ENCODE results near the gene NCR3LG1.

The NCR3LG1 gene, protein sequence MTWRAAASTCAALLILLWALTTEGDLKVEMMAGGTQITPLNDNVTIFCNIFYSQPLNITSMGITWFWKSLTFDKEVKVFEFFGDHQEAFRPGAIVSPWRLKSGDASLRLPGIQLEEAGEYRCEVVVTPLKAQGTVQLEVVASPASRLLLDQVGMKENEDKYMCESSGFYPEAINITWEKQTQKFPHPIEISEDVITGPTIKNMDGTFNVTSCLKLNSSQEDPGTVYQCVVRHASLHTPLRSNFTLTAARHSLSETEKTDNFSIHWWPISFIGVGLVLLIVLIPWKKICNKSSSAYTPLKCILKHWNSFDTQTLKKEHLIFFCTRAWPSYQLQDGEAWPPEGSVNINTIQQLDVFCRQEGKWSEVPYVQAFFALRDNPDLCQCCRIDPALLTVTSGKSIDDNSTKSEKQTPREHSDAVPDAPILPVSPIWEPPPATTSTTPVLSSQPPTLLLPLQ

DNA sequence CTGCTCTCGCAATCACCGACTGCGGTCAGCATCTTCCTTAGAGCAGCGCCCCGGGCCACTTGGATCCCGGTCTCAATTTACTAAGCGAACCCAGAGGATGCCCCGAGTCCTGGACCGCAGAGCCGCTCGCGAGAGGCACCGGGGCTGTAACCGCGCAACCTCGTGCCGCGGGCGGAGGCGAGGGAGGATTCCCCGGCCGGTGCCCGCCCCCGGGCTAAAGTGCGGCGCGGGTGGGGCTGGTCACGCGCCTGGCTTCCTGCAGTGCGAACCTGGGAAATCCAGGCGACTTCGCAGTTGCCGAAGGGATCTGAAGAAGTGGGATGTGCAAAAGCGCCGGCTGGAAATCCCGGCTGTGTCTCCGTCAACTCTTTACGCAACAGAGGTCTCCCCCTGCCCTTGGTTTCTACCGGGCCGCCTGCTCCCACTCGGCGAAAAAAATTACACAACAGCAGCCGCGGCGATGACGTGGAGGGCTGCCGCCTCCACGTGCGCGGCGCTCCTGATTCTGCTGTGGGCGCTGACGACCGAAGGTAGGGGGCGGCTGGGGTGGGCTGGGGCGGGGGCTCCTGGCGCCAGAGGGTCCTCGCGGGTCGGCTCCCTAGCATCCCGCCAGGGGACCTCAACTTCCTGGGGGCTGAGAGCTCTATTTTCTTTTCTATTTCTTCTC lies at the start of gene NCR3LG1:
Gene NCR3LG1 (plus strand): TSS at position 291 of the 667 bp plus-strand sequence. CDS start 170 bp downstream, at position 461.
- peak; percentile 43 for DNase-seq (ENCODE audit: low spot score)

DNA sequence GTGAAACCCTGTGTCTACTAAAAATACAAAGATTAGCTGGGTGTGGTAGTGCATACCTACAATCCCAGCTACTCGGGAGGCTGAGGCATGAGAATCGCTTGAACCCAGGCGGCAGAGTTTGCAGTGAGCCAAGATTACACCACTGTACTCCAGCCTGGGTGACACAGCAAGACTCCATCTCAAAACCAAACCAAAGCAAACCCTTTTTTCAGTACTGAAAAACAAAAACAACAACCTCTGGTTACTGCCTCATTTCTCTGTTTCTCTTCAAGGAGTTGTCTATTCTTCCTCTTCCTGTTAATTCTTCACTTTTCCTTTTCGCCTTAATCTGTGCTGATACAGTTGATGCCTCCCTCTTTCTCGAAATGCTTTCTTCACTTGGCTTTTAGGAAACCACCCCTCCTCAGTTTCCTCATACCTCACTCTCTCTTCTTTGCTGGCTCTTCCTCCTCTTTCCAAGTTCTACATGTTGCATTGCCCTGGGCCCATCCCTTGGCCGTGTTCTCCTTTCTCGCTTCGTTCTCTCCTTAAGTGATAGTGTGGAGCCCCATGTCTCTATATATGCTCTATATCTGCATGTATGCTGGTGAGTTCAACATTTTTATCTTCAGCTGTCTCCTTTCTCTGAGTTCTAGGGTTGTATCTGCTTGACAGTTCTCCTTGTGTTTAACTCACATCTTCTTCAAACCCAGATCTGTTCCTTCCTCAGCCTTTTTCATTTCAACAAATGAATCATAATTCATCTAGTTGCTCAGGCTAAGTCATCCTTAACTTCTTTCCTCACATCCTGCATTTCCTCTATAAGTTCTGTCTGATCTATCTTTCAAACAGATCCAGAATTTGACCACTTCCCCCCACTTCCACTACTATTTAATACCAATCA lies 38.0 kb upstream of the NCR3LG1 start:
- no peak for DNase-seq (ENCODE audit: low spot score)

DNA sequence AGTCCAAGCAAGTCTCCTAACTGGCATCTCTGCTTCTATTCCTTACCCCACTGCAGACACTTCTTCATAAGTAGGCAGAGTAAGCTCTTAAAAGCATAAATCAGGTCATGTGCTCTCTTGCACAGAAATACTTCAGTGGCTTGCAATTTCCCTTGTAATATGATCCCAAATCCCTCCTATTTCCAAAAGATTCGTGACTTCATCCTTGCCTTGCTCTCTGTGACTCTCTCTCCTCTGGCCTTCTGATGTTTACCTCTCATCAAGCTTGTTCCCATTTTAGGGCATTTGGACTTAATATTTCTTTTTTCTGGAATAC lies 37.4 kb upstream of the NCR3LG1 start:
- no peak for DNase-seq (ENCODE audit: low spot score)

DNA sequence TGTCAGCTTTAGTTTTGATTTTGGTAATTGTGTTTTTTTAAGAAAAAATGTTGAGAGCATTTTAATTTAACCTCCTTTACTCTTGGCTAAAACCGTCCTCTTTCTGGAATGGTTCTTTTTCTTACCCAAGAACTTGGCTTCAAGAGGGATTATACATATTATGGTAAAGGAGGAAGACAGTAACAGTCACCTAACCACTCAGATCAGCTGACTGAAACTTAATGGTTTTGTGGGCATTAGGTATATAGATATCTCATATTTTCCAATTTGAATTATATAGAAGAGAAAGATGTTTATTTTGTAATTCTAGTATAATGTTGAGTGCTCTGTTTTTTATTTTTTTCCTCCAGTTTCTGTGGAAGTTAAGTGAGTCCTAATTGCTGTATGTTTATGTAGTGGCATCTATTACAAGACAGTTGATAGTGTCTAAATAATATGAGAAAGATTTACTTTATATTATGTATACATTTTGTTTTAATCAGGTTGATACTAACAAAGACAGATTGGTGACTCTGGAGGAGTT lies 36.6 kb upstream of the NCR3LG1 start:
- DNase-seq (ENCODE audit: low spot score): no peak

DNA sequence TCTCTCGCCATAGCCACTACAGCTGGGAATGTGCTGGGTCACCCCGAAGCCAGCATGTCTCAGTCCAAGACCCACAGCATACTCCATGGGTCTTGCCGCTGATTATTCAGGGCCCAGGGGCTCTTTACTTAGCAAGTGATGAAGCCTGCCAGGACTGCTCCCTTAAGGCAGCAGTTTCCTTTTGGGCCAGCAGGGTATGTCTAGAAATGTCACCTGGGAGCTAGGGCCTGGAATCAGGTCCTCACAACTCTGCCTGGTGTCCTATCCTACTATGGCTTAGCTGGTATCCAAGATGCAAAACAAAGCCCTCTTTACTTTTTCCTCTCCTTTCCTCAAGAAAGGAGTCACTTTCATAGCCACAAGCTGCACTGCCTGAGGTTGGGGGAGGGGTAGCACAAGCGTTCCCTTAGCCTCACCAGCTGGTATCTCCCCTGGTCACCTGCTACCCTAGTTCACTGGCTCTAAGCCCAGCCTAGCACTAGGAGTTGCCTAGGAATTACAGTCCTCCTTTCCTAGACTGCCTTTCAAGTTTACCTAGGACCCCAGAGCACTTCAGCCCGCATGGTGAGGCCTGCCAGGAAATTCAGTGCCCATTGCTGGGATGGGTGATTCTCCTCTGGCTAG lies 22.6 kb upstream of the NCR3LG1 start:
- no peak for DNase-seq (ENCODE audit: low spot score)

DNA sequence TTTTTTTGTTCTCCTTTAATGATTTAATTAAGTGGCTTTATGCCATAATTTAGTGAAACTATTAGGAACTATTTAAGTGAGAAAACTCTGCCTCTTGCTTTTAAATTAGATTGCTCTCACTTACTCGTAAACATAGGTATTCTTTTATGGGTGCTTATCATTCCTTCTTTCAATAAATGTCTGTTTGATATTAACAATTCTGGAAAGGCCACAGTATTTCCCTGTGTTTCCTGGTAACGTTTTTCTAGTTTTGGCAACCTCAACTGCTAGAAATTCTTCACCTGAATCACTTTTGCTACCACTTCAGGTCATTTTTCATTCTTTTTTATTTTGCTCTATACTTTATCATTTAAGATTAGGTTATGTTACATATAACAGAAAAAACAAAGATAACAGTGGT lies 19.9 kb upstream of the NCR3LG1 start:
- DNase-seq (ENCODE audit: low spot score): no peak

DNA sequence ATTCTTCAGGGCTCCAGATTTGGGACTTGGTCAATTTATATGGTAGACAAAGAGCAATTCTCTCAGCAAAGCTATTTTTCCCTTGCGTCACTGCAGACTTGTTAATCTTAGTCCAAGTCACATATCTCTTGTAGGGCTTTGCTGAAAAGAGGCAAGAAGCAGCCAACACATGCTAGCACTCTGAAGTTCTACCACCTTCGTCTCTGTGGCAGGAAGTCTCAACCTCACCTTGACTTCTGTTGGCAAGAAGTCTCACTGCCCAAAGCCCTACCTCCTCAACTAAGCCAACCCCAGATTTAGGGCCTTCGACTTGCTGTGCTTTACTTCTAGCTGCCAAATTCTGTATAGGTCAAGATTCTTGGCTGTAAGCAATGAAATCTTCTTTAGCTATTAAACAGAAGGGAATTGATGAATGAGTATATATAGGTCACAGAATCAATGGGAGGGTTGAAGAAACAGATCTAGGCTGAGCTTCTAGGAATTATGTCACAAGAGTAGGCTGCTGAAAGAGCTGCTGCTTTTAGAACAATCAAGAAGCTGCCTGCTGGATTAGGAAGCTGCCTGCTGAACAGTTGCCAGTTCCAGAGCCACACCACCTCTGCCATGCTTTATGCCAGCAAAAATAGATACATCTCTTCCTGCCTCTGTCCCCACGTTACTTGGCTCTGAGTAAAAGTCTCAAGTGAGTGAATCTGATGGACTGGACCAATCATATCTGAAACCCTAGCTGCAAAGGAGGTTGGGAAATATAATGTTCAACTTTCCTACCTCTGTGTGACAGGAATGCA lies 17.6 kb upstream of the NCR3LG1 start:
- no peak for DNase-seq (ENCODE audit: low spot score)

DNA sequence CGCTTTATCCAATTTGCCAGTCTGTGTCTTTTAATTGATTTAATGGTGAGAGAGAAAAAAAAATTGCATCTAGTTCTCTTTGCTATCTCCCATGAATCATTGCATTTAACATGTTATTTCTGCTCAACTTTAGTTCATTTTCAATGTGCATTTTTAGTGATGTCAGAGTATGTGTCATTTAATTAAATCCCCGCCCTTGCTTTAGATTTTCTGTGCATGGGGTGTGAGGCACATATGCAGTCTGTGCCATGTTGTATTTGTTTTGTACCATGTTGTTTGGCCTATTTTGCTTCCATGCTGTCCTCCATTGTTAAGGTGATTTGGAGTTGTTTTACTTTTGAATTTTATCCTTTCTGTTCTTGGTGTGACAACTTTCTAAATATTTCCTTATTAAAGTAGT lies 8.3 kb upstream of the NCR3LG1 start:
- no peak for DNase-seq (ENCODE audit: low spot score)

DNA sequence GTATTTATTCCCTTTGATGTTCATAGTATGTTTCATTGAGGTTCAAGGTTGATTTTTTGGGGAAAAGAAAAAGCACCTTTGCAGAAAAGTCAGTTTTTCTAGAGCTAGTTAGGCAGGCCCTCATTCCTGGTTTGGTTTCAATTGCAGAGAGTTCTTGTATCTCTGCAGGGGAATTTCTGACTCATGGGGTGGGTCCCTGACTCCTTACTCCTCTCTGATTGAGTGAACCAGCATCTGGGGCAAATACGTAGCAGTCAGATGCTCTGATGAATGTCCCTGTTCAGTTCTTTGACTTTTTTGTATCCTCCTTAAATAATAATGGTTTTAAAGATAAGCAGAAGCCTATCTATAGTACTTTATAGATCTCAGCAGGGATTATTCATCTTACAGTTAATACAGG lies 7.7 kb upstream of the NCR3LG1 start:
- DNase-seq (ENCODE audit: low spot score): no peak

DNA sequence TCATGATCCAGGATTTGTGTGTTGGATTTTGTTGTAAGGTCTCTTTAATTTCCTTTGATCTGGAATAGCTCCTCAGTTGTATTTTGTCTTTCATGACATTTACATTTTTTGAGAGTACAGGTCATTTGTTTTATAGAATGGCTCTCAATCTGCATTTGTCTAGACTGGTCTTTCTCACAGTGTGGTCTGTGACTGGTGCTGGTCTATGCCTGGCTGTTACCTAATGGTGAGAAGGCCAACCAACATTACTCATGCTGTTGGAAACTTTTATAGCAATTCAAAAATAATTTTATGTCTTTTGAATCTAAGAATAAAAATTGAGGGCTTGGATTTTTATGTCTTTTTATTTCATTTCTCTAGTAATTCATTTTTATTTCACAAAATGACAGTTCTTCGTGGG lies 3.9 kb upstream of the NCR3LG1 start:
- no peak for DNase-seq (ENCODE audit: low spot score)

DNA sequence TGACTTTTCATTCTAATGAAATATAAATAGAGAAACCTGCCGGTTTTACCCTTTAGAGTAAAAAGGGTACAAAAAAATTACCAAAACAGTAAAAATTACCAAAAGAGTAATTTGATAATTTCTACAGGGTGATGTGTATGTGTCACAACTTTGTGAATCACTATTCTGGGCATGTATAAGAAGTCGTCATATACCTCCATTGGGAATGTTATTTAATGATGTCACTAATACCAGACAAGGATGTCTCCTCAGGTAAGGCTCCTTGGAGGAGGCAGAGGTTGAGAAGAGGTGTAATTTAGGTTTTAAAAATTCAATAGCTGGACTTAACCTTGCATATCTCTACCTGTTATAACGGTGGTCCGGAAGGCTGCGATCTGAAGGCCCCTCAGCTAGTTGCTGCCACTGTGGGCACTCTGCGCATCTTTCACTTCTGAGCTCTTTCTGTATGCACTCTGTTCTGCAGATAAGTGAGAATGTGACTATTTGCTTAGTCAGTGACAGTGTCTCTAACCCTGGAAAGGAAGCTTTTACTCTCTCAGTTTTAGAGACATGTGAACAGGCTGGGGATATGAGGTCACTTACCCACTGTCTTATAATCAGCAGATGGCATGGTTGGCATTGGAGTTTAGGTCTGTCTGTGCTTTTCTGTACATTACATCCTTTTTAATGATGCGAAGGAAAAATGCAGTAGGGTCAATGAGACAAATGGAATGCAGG lies 987 bp upstream of the NCR3LG1 start:
- no peak for DNase-seq (ENCODE audit: low spot score)

DNA sequence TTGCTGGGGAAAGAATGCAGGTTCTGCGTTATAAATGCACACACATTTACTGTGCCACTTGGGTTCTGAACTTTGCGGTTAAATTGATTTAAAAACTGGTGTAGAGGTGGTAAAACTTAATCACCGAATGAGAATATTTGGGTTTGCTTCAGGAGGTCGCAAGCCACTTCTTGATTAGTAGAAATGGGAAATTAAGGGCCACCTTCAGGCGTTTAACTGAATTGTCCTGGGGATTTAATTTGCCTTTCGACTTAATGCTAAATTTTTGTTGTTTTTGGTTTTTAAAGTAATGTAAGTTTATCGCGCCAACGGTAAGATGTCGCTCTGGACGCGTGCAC lies 459 bp upstream of the NCR3LG1 start:
- DNase-seq (ENCODE audit: low spot score): no peak

DNA sequence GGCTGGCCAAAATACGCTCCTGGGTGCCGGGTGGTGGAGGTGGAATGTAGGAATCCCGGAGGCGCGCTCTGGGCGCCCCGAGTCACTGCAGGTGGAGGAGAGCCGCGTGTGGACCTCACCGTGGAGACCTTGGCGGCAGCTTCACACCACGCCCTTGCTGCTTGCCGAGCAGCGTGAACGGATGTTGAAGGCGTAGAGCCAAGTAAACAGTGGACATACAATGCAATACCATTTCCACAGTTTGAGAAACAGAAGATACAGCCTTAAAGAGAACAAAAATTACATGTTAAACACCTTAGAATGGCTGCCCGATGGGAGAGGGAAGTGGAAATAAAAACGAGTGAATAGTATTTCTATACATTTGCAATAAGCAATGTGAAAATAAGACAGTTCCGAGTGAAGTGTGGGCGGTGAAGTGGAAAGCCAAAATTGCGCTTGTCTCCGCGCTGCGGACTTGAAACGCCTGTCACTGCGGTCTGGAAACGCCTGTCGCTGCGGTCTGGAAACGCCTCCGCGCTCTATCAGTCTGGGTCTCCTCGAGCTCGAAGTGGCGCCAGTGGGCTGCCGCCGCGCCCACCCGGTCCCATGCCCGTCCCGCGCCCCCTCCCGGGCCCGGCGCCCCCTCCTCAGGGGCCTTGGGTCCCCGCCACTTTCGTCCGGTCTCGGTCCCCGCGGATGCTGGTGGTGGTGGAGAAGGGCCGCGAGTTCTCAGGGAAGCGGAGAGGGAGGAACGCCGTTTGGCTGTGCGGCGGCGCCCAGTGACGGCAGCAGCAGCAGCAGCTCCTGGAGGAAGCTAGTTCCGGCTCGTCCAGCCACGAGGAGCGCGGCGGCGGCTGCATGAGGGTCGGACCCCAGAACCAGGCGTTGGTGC lies 1.6 kb downstream of the NCR3LG1 start:
- peak; percentile 75 for DNase-seq (ENCODE audit: low spot score)

DNA sequence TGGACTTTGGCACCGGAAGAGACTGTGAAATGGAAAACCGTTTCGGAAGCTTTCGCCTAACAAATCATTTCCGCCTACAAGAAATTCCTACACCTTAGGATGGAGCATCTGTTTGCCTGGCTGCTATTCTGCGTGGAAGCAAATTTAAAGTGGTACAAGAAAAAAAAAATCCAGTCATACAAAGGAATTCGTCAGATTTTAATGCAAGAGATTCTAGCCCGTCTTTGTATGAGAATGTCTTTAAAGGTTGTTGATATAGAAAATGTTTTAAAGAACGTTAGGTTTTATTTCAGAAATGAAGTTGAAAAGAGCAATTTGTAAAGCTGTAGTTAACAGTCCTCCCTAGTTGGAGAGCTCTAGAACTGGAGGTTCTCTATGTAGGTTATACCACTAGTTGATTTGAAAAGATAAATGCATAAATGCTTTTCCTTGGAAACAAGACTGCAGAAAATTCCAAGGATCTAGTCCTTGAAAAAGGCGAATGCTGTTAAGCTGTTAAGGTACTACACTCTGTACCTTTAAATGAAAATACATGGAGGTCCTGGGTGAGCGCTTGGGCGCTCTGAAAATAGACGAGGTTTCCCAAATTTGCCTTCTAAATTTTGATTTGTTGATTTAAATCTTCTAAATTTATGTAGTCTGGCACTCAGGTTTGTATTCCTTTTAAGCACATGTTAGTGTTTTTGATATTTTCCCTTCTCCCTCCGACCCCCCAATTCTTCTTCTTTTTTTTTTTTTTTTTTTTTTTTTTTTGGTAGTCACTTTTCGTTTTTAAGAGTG lies 2.4 kb downstream of the NCR3LG1 start:
- DNase-seq (ENCODE audit: low spot score): no peak

DNA sequence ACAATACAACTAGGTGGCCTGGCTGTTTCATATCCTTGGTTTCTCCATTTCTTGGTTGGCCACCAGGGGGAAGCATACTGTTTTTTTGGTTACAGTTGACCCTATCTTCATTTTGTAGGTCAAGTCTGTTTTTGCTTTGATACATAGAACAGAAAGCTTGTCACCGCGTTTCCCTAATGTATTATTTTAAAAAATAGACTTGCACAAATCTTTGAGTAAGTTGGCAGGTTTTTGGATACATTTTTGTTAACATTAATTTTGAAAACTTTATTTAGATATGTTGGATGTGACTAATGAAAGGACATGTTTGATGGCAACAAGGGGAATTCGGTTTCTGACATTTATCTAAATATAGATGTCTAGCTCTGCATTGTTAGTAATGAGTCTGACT lies 3.0 kb downstream of the NCR3LG1 start:
- DNase-seq (ENCODE audit: low spot score): peak; percentile 69

DNA sequence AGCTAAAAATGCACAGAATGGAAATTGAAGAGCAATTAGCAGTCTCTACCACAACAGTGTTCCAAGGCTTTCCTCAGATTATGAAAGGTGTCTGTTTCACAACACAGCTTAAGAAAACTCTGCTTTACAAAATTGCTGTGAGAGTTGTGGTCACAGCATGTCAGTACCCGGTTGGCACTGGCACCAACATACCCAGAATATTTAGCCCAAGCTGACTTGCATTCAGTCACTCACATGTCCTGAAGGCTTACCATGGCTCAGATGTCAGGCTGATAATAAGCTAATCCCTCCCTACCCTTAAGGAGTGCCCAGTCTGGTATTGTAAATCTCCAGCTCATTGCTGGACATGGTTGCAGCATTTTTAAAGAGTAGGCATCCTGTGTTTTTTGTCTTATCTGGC lies 14.9 kb downstream of the NCR3LG1 start:
- DNase-seq (ENCODE audit: low spot score): no peak

DNA sequence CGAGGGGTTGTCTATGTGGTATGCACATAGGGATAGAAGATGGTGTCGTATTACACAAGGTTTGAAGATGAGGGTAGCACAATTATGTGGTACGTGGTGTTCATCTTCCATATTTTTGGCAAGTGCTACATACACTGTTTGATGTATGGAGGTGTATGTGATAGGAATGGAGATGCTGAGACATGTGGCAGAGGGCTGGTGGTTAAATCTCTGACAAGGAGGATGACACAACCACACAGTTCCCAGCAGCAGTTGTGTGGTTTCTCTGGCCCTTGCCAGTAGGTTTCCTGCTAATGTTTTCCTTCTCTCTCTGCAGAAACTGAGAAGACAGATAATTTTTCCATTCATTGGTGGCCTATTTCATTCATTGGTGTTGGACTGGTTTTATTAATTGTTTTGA lies 17.0 kb downstream of the NCR3LG1 start:
- DNase-seq (ENCODE audit: low spot score): no peak

DNA sequence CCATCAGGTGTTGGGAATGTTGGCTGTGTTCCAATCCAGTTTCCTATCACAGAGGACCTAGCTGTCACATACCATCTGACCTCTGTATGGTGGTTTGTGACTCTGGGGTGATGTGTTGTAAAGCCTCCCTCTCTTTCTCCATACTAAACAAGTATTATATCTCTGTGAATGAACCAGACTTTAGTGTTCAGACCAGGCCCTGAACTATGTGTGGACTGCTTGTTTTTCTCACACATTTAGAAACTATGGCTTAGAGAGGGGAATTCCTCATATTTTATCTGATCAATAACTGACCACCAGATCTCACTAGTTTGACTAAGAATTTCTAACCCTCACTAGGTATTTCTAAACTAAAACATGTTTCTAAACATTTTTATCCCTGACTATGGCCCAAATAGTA lies 17.5 kb downstream of the NCR3LG1 start:
- DNase-seq (ENCODE audit: low spot score): no peak

DNA sequence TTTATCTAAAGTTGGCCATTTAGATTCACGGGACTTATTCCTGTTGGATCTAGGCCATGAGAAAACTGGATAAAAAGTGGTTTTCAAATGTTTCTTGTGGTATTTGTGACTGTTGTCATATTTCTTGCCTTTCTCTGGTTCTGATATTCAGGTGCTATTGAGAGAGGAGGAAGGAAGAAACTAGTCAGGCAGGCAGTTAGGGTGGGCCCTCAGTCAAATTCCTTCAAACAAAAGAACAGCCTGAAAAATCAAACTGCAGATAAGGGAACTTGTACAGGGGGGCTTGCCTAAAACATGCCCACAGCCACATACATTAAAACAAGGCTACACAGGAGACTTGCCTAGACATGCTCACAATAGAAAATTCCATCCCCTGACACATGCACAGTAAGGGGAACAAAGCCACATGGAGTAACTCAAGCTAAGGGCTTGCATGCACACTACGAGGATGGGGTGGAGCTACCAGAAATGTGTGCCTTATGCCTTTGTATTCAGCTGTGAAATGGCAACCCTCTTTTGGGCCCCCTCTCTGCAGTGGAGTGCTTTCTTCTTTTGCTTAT lies 18.2 kb downstream of the NCR3LG1 start:
- no peak for DNase-seq (ENCODE audit: low spot score)
